SU-DHL-6 (cell line): ENCODE data around the gene UBXN10.

ENCODE experiments used
- EZH2phosphoT487 ChIP-seq: fragments of 200-600 bp; sonication (generic), shearing (Covaris generic); conservative IDR thresholded peaks from 2 replicates; pipeline ENCODE4 v1.6.1; 2018; ENCODE audit warnings: mild to moderate bottlenecking, antibody characterized with exemption, low read length, moderate library complexity, mixed read lengths
- TF ChIP-seq, protein P1 (sequence below): fragments of 200-600 bp; sonication (generic); IDR thresholded peaks from one replicate; pipeline ENCODE4 v1.5.1; 2017; ENCODE audit warnings: antibody characterized with exemption, mild to moderate bottlenecking, low read length, moderate library complexity; ENCODE audit not compliant: insufficient read depth, poor library complexity, severe bottlenecking

DNA sequence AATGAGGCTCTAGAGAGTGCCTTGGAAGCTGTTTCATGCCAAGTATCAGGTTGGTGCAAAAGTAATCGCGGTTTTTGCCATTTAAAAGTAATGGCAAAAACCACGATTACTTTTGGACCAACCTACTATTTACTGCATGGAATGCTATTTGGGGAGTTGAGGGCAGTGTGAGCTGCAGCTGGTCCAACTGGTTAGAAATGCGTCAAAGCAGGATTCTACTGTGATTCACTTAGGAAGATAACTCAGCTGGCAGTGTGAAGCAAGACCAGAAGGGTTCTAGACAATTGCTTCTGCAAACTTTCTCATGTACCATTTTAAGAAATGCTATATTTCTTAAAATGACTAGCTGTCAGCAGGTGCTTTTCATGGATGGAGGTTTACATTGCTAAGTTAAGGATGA, 21.6 kb downstream of the UBXN10 start:
- TF ChIP-seq, protein P1, sequence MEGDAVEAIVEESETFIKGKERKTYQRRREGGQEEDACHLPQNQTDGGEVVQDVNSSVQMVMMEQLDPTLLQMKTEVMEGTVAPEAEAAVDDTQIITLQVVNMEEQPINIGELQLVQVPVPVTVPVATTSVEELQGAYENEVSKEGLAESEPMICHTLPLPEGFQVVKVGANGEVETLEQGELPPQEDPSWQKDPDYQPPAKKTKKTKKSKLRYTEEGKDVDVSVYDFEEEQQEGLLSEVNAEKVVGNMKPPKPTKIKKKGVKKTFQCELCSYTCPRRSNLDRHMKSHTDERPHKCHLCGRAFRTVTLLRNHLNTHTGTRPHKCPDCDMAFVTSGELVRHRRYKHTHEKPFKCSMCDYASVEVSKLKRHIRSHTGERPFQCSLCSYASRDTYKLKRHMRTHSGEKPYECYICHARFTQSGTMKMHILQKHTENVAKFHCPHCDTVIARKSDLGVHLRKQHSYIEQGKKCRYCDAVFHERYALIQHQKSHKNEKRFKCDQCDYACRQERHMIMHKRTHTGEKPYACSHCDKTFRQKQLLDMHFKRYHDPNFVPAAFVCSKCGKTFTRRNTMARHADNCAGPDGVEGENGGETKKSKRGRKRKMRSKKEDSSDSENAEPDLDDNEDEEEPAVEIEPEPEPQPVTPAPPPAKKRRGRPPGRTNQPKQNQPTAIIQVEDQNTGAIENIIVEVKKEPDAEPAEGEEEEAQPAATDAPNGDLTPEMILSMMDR: no peak
- TF ChIP-seq EZH2phosphoT487: no peak
